Measurements from ENCODE around the gene C12orf60.

DNA sequence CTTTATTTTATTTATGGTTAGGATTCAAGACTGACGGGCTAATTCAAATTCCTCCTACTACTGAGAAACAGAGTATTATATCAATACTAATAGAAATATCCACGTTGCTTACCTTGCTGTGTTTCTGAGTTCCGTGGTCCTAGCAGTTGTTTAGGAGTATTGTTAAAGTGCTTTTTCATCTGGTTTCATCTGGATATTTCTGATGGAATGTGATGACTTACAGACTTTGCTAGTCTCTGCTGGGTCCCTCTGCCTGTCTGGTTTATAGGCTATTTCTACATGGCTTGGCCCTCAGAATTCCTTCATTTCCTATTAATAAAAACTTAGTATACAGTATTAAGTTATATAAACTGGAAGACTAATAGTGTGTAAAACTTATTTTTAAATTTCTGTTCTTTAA lies 10.5 kb downstream of the C12orf60 start, which contains the start of gene SMCO3:
- TF ChIP-seq, protein P1, sequence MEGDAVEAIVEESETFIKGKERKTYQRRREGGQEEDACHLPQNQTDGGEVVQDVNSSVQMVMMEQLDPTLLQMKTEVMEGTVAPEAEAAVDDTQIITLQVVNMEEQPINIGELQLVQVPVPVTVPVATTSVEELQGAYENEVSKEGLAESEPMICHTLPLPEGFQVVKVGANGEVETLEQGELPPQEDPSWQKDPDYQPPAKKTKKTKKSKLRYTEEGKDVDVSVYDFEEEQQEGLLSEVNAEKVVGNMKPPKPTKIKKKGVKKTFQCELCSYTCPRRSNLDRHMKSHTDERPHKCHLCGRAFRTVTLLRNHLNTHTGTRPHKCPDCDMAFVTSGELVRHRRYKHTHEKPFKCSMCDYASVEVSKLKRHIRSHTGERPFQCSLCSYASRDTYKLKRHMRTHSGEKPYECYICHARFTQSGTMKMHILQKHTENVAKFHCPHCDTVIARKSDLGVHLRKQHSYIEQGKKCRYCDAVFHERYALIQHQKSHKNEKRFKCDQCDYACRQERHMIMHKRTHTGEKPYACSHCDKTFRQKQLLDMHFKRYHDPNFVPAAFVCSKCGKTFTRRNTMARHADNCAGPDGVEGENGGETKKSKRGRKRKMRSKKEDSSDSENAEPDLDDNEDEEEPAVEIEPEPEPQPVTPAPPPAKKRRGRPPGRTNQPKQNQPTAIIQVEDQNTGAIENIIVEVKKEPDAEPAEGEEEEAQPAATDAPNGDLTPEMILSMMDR (IDR thresholded peaks at IDR 0.05), result no peak
- no peak for TF ChIP-seq EP300 (IDR thresholded peaks at IDR 0.05)
- no peak for TF ChIP-seq POLR2A (IDR thresholded peaks at IDR 0.05)
